Measurements from ENCODE around the gene GRID1. TPM values are rescaled to one million over a fixed set of nuclear protein-coding genes. Genes with fewer than 3 reads are reported as not detected.

The GRID1 gene
- total RNA-seq, 1 experiment from 2014 or later, result 0.37 TPM

- Mint-ChIP-seq H3K4me1 (no peaks in the 10 kb centered on the region), H3K4me3 (no peak overlapping the region), H3K27ac (no peak overlapping the region), H3K9me3 (0 out of 2 replicates have a peak, but pooled peaks cover 4% of the 10 kb centered on the region), H3K36me3 (no peaks in the 10 kb centered on the region), H3K27me3 (ENCODE audit: low read depth) (no peaks in the 10 kb centered on the region)
- no peak for DNase-seq (ENCODE audit: low spot score)
- ChIA-PET POLR2A (no interaction called here), CTCF (interaction anchor here (0.7 to 1.6 kb wide), 9 partner anchors 8 to 592 kb away, joined by 3 to 9 read pairs (median 3); no protein-coding TSS in a partner anchor)
- ATAC-seq, result no peak
- no peak for TF ChIP-seq ZNF425 (CRISPR knock-in tag; conservative IDR thresholded peaks at IDR 0.05)
- TF ChIP-seq ZNF671 (CRISPR knock-in tag; IDR thresholded peaks at IDR 0.05), result no peak
- no peak for TF ChIP-seq AFF4 (CRISPR knock-in tag; IDR thresholded peaks at IDR 0.05; ENCODE audit: borderline replicate concordance)
- TF ChIP-seq ZNF532 (CRISPR knock-in tag; IDR thresholded peaks at IDR 0.05; ENCODE audit: borderline replicate concordance), result no peak
- TF ChIP-seq E2F5 (CRISPR knock-in tag; IDR thresholded peaks at IDR 0.05), result no peak
- TF ChIP-seq ELF4 (CRISPR knock-in tag; IDR thresholded peaks at IDR 0.05; ENCODE audit: low read depth), result no peak
- no peak for TF ChIP-seq EMX1 (CRISPR knock-in tag; IDR thresholded peaks at IDR 0.05)
- no peak for TF ChIP-seq ZNF263 (CRISPR knock-in tag; IDR thresholded peaks at IDR 0.05; ENCODE audit: low read depth)
- TF ChIP-seq SP1 (CRISPR knock-in tag; conservative IDR thresholded peaks at IDR 0.05), result no peak
- no peak for TF ChIP-seq CREB1 (CRISPR knock-in tag; IDR thresholded peaks at IDR 0.05)
- TF ChIP-seq USF2 (CRISPR knock-in tag; IDR thresholded peaks at IDR 0.05), result no peak
- no peak for TF ChIP-seq TCF7 (CRISPR knock-in tag; IDR thresholded peaks at IDR 0.05; ENCODE audit: low read depth)
- TF ChIP-seq IRF1 (CRISPR knock-in tag; IDR thresholded peaks at IDR 0.05), result no peak
- TF ChIP-seq SMAD3 (CRISPR knock-in tag; IDR thresholded peaks at IDR 0.05; ENCODE audit: borderline replicate concordance), result no peak
- TF ChIP-seq ATF3 (CRISPR knock-in tag; conservative IDR thresholded peaks at IDR 0.05), result no peak
- no peak for TF ChIP-seq ZNF512 (CRISPR knock-in tag; IDR thresholded peaks at IDR 0.05; ENCODE audit: borderline replicate concordance)
- no peak for TF ChIP-seq CTCF (IDR thresholded peaks at IDR 0.05)
These were observed 266.9 kb downstream of the GRID1 start for GRCh38 chr10:86099542-86100334.

All from WTC11 (cell line).